Endothelial cell of umbilical vein (primary cell): ENCODE results near the gene SH3RF1.

Source experiments
- CTCF ChIP-seq, 2 donors: IDR thresholded peaks; 1 replicate in 1 of 2; 2 replicates in 1 of 2; pipeline ENCODE4 v1.5.1; 2011; ENCODE audit warnings: low read length in 2 of 2, mild to moderate bottlenecking in 2 of 2, moderate library complexity in 2 of 2, control low read depth in 1 of 2, inconsistent platforms in 1 of 2, low read depth in 1 of 2; ENCODE audit not compliant: insufficient read depth in 1 of 2; ENCODE audit errors: extremely low read depth in 1 of 2
- EZH2 ChIP-seq: IDR thresholded peaks from 2 replicates; pipeline ENCODE4 v1.6.1; 2012; ENCODE audit warnings: borderline replicate concordance, low read depth, mild to moderate bottlenecking, moderate library complexity, low read length, inconsistent platforms; ENCODE audit not compliant: severe bottlenecking
- FOS ChIP-seq: IDR thresholded peaks from 2 replicates; pipeline ENCODE4 v1.6.1; 2011; ENCODE audit warnings: mild to moderate bottlenecking, low read length, moderate library complexity, borderline replicate concordance; ENCODE audit not compliant: insufficient read depth
- MAX ChIP-seq: IDR thresholded peaks from 2 replicates; pipeline ENCODE4 v1.6.1; 2011; ENCODE audit not compliant: insufficient read depth, insufficient read length
- MYC ChIP-seq: IDR thresholded peaks from one replicate; pipeline ENCODE4 v1.6.1; 2011; ENCODE audit warnings: mild to moderate bottlenecking, low read depth, low read length
- POLR2A ChIP-seq: IDR thresholded peaks from 2 replicates; pipeline ENCODE4 v1.6.1; 2012; ENCODE audit warnings: low read depth, mild to moderate bottlenecking, control low read depth, low read length
- POLR2AphosphoS5 ChIP-seq: IDR thresholded peaks from 2 replicates; pipeline ENCODE4 v1.6.1; 2012; ENCODE audit warnings: low read depth, mild to moderate bottlenecking, control low read depth, low read length, moderate library complexity; ENCODE audit not compliant: insufficient read depth

GRCh38 chr4:169205744-169206080 is 65.0 kb downstream of the SH3RF1 start:
- TF ChIP-seq POLR2AphosphoS5 (no peak), POLR2A (no peak), CTCF (IDR thresholded peaks at IDR 0.05; ENCODE audit: extremely low read depth in 1 of 2, insufficient read depth in 1 of 2, low read depth in 1 of 2, low read length in 2 of 2) (no peak), EZH2 (no peak), MYC (no peak), MAX (no peak), FOS (no peak)
